Fibroblast of pulmonary artery (primary cell): ENCODE measurements around the gene CCDC71.

ENCODE experiments used
- DNase-seq: peaks from one replicate; pipeline ENCODE4 v3.0.0-alpha.2; 2010; ENCODE audit warnings: low read depth
- H3K4me3 ChIP-seq: replicated peaks from 2 replicates; pipeline ENCODE4 v1.5.1; 2011; ENCODE audit warnings: low read depth, mild to moderate bottlenecking, control low read depth, low read length, moderate library complexity
- TF ChIP-seq, protein P1 (sequence below): IDR thresholded peaks from 2 replicates; pipeline ENCODE4 v1.5.1; 2011; ENCODE audit warnings: mild to moderate bottlenecking, control low read depth, low read length, inconsistent platforms; ENCODE audit errors: missing control alignments

CCDC71 gene

DNA sequence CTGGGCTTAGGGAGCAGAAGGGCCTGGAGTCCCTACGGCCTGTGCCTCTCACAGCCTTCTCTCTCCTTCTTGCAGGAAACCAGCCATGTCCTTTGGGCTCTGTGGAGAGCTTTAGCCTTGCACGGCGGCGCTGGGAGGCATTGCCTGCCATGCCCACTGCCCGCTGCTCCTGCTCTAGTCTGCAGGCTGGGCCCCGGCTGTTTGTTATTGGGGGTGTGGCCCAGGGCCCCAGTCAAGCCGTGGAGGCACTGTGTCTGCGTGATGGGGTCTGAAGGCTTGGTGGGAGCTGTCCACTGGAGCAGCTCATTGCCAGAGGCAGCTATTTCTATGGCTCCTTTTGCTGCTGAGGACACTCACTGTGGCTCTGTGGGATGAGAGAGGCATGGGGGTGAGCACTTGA, 9.4 kb upstream of the CCDC71 start:
- no peak for DNase-seq
- H3K4me3 ChIP-seq: no peak overlapping the region
- TF ChIP-seq, protein P1, sequence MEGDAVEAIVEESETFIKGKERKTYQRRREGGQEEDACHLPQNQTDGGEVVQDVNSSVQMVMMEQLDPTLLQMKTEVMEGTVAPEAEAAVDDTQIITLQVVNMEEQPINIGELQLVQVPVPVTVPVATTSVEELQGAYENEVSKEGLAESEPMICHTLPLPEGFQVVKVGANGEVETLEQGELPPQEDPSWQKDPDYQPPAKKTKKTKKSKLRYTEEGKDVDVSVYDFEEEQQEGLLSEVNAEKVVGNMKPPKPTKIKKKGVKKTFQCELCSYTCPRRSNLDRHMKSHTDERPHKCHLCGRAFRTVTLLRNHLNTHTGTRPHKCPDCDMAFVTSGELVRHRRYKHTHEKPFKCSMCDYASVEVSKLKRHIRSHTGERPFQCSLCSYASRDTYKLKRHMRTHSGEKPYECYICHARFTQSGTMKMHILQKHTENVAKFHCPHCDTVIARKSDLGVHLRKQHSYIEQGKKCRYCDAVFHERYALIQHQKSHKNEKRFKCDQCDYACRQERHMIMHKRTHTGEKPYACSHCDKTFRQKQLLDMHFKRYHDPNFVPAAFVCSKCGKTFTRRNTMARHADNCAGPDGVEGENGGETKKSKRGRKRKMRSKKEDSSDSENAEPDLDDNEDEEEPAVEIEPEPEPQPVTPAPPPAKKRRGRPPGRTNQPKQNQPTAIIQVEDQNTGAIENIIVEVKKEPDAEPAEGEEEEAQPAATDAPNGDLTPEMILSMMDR: no peak

DNA sequence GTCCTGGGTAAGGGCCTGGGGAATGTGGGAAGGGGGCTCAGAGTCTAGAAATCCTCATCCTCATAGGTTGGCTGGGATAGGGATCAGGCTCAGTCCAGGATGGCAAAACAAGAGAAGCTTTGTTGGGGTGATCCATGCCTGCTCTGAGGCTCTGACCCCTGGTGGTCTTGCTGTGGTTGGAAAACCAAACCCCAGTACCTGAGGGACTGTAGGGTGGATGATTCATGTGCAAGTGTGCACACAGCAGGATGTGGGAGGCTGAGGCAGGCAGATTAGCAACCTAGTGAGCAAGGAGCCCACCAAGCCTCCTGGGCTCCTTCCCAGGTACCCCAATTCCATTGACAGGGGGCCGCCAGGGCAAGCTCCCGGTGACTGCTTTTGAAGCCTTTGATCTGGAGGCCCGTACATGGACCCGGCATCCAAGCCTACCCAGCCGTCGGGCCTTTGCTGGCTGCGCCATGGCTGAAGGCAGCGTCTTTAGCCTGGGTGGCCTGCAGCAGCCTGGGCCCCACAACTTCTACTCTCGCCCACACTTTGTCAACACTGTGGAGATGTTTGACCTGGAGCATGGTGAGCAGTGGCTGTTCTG, 8.4 kb upstream of the CCDC71 start:
- DNase-seq: no peak
- TF ChIP-seq, protein P1: no peak

DNA sequence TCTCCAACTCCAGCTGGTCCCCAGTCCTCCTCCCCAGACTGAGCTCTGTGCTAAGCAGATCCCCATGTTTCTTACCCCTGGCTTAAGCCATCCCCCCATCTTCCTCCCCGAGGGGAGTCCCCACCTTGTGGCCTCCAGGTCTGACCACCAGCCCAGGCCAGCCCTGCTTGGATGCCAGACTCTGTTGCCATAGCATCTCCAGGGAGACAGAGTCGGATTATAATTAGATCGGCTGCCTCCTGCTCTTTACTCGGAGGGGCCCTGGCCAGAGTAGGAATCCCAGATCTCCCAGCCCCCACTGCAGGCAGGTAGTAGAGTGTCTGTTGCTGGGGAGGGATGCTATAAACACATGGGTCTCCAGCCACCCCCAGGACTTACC, 7.7 kb upstream of the CCDC71 start:
- DNase-seq: peak; percentile 39
- TF ChIP-seq, protein P1: no peak
- peak overlapping the region; percentile 86 for H3K4me3 ChIP-seq

More for the DNA sequence above, 8.4 kb upstream of the CCDC71 start:
- H3K4me3 ChIP-seq: no peak overlapping the region

DNA sequence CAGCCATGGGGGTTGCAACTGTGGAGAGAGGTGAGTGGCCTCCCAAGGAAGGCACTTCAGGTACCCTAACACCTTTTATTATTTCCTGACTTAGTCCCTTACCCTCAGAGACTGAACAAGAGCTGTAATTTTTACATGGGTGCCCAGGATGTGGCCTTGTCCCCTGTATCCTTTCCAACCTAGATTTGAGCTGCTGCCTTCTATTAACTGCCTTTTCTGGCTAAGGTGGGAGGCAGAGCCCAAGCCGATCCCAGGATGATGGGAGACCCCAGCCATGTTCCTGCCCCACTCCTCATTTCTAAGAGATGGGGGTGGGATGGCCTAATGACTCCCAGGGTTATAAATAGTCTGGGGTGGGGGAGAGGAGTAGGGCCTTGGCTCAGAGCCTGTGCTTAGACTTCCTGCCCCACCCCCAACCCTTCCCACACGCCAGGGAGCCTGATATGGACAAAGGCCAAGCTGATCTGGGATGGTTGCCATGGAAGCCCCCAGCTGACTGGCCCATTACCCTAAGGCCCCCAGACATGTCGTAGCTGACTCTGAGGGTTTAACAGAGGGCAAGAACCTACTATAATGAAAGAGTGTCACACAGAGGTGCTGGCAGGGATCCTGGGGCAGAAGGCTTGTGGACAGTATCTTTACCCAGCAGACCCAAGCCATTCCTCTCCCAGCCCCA, 7.1 kb upstream of the CCDC71 start:
- TF ChIP-seq, protein P1: no peak
- DNase-seq: peak; percentile 48
- H3K4me3 ChIP-seq: peak overlapping the region; percentile 86

DNA sequence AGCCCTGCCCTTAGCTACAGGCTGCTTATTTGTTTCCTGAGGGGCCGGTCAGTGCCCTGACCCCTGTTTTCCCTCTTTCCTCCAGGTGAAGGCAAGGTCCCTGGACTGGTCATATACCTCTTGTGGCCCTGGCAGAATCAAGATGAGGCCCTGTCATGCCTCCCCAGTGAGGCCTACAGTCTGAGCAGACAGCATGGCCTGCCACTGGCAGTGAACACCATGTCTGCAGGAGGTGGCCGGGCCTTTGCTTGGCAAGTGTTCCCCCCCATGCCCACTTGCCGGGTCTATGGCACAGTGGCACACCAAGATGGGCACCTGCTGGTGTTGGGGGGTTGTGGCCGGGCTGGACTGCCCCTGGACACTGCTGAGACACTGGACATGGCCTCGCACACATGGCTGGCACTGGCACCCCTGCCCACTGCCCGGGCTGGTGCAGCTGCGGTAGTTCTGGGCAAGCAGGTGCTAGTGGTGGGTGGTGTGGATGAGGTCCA, 6.5 kb upstream of the CCDC71 start:
- TF ChIP-seq, protein P1: no peak
- peak overlapping the region; percentile 86 for H3K4me3 ChIP-seq
- no peak for DNase-seq

DNA sequence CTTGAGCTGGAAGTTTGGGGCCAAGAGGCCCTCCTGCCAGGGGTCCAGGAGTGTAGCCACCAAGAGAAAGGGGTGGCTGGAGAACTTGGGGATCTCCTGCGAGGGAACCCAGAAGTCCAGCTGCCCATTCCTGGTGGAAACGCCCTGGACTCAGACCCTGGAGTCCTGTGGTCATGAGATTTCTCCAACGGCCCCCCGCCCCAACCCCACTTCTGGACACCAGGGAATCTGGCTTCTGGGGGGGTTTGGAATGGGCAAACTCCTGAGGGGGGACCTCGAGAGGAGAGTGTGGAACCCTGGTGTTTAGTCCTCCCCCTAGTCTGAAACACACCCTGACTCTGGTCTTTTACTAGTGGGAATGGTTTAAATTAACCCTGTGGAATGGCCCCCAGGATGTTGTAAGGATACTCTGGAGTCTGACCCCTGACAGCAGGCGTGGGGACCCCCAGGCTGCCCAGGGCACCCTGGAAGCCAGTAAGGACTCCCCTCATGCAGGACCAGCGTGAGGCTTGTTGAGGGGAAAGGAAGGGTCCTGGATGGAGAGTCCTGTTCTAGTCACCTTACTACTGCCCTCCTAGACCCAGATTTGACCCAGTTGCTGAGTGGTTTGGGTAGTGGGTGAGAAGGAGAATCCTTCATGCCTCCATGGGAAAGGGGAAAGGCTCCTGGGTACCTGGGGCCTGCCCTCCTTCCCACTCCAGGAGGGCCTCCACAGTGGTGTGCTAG, 5.8 kb upstream of the CCDC71 start:
- H3K4me3 ChIP-seq: peak overlapping the region; percentile 86
- TF ChIP-seq, protein P1: no peak
- no peak for DNase-seq
